Common myeloid progenitor, CD34-positive (primary cell): ENCODE data around the gene PDE3B.
"Not testable (repeated sequence)": the region's sequence is repeated elsewhere in the genome, so short reads cannot be mapped to it uniquely, and the experiment has no call there.

Experiments used
- CTCF ChIA-PET: fragments of 350-600 bp; sonication (Branson Sonifier 250); formaldehyde crosslinking; loops from one replicate; lab custom pipeline; 2021; ENCODE audit warnings: antibody characterized with exemption; lab: Charles Lee
- POLR2A ChIA-PET: fragments of 350-600 bp; sonication (Branson Sonifier 250); formaldehyde crosslinking; loops from one replicate; lab custom pipeline; 2021; ENCODE audit warnings: antibody characterized with exemption; lab: Charles Lee
- DNase-seq, 3 donors: peaks; one replicate each; pipeline versions ENCODE4 v3.0.0 to v3.0.0-alpha.2; 2013
- H3K27ac ChIP-seq, 2 experiments: 1 replicate in 1 of 2; 2 replicates in 1 of 2; pipeline ENCODE4 v1.7.0; 2013; ENCODE audit warnings: inconsistent platforms in 2 of 2, low read length in 2 of 2, mild to moderate bottlenecking in 2 of 2, low read depth in 1 of 2, moderate library complexity in 1 of 2; ENCODE audit not compliant: severe bottlenecking in 2 of 2, insufficient read depth in 1 of 2, poor library complexity in 1 of 2
- H3K27me3 ChIP-seq, 5 experiments: replicated peaks in 2 of 5; 1 replicate in 3 of 5; 2 replicates in 2 of 5; pipeline versions ENCODE4 v1.6.1 to v1.7.0; 2013; ENCODE audit warnings: low read length in 4 of 5, mild to moderate bottlenecking in 2 of 5, moderate library complexity in 2 of 5, inconsistent platforms in 1 of 5; ENCODE audit not compliant: insufficient read depth in 5 of 5, control insufficient read depth in 4 of 5
- H3K36me3 ChIP-seq, 4 experiments: 1 replicate in 2 of 4; 2 replicates in 2 of 4; pipeline versions ENCODE4 v1.6.1 to v1.7.0; 2013; ENCODE audit warnings: low read length in 3 of 4, control low read depth in 1 of 4, mild to moderate bottlenecking in 1 of 4; ENCODE audit not compliant: control insufficient read depth in 4 of 4, insufficient read depth in 4 of 4
- H3K4me1 ChIP-seq, 4 experiments: 1 replicate in 3 of 4; 2 replicates in 1 of 4; pipeline versions ENCODE4 v1.6.1 to v1.7.1; 2013; ENCODE audit warnings: low read length in 3 of 4, mild to moderate bottlenecking in 3 of 4, control low read depth in 1 of 4, inconsistent platforms in 1 of 4, moderate library complexity in 1 of 4; ENCODE audit not compliant: control insufficient read depth in 4 of 4, insufficient read depth in 4 of 4; ENCODE audit errors: control extremely low read depth in 1 of 4
- H3K4me3 ChIP-seq, 7 experiments: 1 replicate in 4 of 7; 2 replicates in 3 of 7; pipeline versions ENCODE4 v1.5.1 to v1.7.0; 2013; ENCODE audit warnings: mild to moderate bottlenecking in 7 of 7, low read length in 6 of 7, moderate library complexity in 6 of 7, inconsistent platforms in 2 of 7, low read depth in 2 of 7, control low read depth in 1 of 7; ENCODE audit not compliant: insufficient read depth in 4 of 7, control insufficient read depth in 1 of 7; ENCODE audit errors: extremely low read depth in 1 of 7
- H3K9me3 ChIP-seq, 5 experiments: 1 replicate in 4 of 5; 2 replicates in 1 of 5; pipeline versions ENCODE4 v1.6.1 to v1.7.1; 2013; ENCODE audit warnings: low read length in 4 of 5, mild to moderate bottlenecking in 2 of 5, inconsistent platforms in 1 of 5, low read depth in 1 of 5, moderate library complexity in 1 of 5; ENCODE audit not compliant: control insufficient read depth in 4 of 5, insufficient read depth in 2 of 5; ENCODE audit errors: control extremely low read depth in 1 of 5
- WGBS: methylation state at CpG from one replicate; pipeline ENCODE4 v1.1.5; 2013; ENCODE audit not compliant: insufficient coverage; 5-methylcytosine and 5-hydroxymethylcytosine counted together

PDE3B gene

GRCh38 chr11:14768526-14769188, 125.1 kb downstream of the PDE3B start:
- POLR2A ChIA-PET = interaction anchor here (0.7 kb wide), 1 partner anchor 123 kb away, joined by 3 read pairs; the partner anchor contains the start of gene CYP2R1
- Histone ChIP-seq H3K9me3 (no peaks in the 10 kb centered on the region), H3K36me3 (no peaks in the 10 kb centered on the region), H3K4me1 (peaks cover 0 to 33% (median 7%) of the 10 kb centered on the region in 4 experiments), H3K4me3 (no peak overlapping the region), H3K27ac (no peak overlapping the region), H3K27me3 (peaks cover 0 to 71% (median 21%) of the 10 kb centered on the region in 5 experiments)
- CTCF ChIA-PET = no interaction called here
- no peak for DNase-seq
- WGBS = 83% methylated on average over 1 of the region's 2 CpGs

- CTCF ChIA-PET = interaction anchor here (0.6 to 1.3 kb wide), 6 partner anchors 16 to 242 kb away, joined by 3 to 5 read pairs (median 4); no protein-coding TSS in a partner anchor
- Histone ChIP-seq H3K36me3 (peaks cover 0 to 5% (median 1%) of the 10 kb centered on the region in 4 experiments), H3K27ac (no peak overlapping the region), H3K4me3 (no peak overlapping the region), H3K27me3 (peaks cover 0 to 39% (median 10%) of the 10 kb centered on the region in 5 experiments), H3K9me3 (peaks cover 0 to 3% (median 0%) of the 10 kb centered on the region in 5 experiments), H3K4me1 (no peaks in the 10 kb centered on the region)
- POLR2A ChIA-PET = no interaction called here
- DNase-seq = peak; percentile 33 to 48 (median 48)
- 67% methylated on average over 1 of the region's 1 CpG for WGBS
Measured at GRCh38 chr11:14773755-14774154, 130.2 kb downstream of the PDE3B start.

- Histone ChIP-seq H3K27me3 (peaks cover 0 to 32% (median 8%) of the 10 kb centered on the region in 5 experiments), H3K9me3 (peaks cover 0 to 3% (median 0%) of the 10 kb centered on the region in 5 experiments), H3K36me3 (peaks cover 0 to 5% (median 1%) of the 10 kb centered on the region in 4 experiments), H3K27ac (no peak overlapping the region), H3K4me3 (no peak overlapping the region), H3K4me1 (no peaks in the 10 kb centered on the region)
- ChIA-PET POLR2A (no interaction called here), CTCF (interaction anchor here (1.0 to 1.3 kb wide), 4 partner anchors 18 to 238 kb away, joined by 3 to 4 read pairs (median 4); no protein-coding TSS in a partner anchor)
- no peak for DNase-seq
- 95% methylated on average over 3 of the region's 3 CpGs for WGBS
Measured at GRCh38 chr11:14774721-14775120, 131.1 kb downstream of the PDE3B start.

- H3K9me3 ChIP-seq = peaks cover 0 to 3% (median 0%) of the 10 kb centered on the region in 5 experiments
- H3K4me1 ChIP-seq = no peaks in the 10 kb centered on the region
- peaks cover 0 to 21% (median 5%) of the 10 kb centered on the region in 5 experiments for H3K27me3 ChIP-seq
- POLR2A ChIA-PET = no interaction called here
- H3K27ac ChIP-seq = no peak overlapping the region
- peaks cover 0 to 5% (median 1%) of the 10 kb centered on the region in 4 experiments for H3K36me3 ChIP-seq
- DNase-seq = no peak
- CTCF ChIA-PET = no interaction called here
- H3K4me3 ChIP-seq = no peak overlapping the region
Measured at GRCh38 chr11:14775897-14776296, 132.3 kb downstream of the PDE3B start.

- not testable (repeated sequence) for DNase-seq
- CTCF ChIA-PET = interaction anchor here (1.2 kb wide), 1 partner anchor 11 kb away, joined by 4 read pairs; no protein-coding TSS in a partner anchor
Measured at GRCh38 chr11:14778460-14778859, 134.9 kb downstream of the PDE3B start.

GRCh38 chr11:14783788-14784187, 140.2 kb downstream of the PDE3B start:
- no peaks in the 10 kb centered on the region for H3K36me3 ChIP-seq
- no peak overlapping the region for H3K4me3 ChIP-seq
- no peaks in the 10 kb centered on the region for H3K9me3 ChIP-seq
- no peak overlapping the region for H3K27ac ChIP-seq
- no peaks in the 10 kb centered on the region for H3K4me1 ChIP-seq
- 100% methylated on average over 5 of the region's 6 CpGs for WGBS
- no peaks in the 10 kb centered on the region for H3K27me3 ChIP-seq
- DNase-seq = no peak
- POLR2A ChIA-PET = no interaction called here
- CTCF ChIA-PET = no interaction called here

More at GRCh38 chr11:14778460-14778859, 134.9 kb downstream of the PDE3B start:
- H3K27me3 ChIP-seq, H3K36me3 ChIP-seq, H3K4me3 ChIP-seq, H3K27ac ChIP-seq, H3K4me1 ChIP-seq, H3K9me3 ChIP-seq: not testable (repeated sequence)
- POLR2A ChIA-PET = interaction anchor here (0.6 kb wide), 1 partner anchor 14 kb away, joined by 4 read pairs; no protein-coding TSS in a partner anchor
- 96% methylated on average over 6 of the region's 8 CpGs for WGBS

GRCh38 chr11:14784230-14784629, 140.6 kb downstream of the PDE3B start:
- Histone ChIP-seq H3K4me1 (no peaks in the 10 kb centered on the region), H3K9me3 (no peaks in the 10 kb centered on the region), H3K27me3 (peaks cover 0 to 3% (median 0%) of the 10 kb centered on the region in 5 experiments), H3K36me3 (no peaks in the 10 kb centered on the region), H3K27ac (no peak overlapping the region), H3K4me3 (no peak overlapping the region)
- CTCF ChIA-PET = no interaction called here
- DNase-seq = no peak
- POLR2A ChIA-PET = no interaction called here
- no CpG with 5 or more reads among the region's 2 CpGs for WGBS
